Osteoblast (primary cell): ENCODE results near the gene CEP112. TPM values are rescaled to one million over a fixed set of nuclear protein-coding genes. Genes with fewer than 3 reads are reported as not detected.

Experiments used
- DNase-seq: peaks from one replicate; pipeline ENCODE4 v3.0.0; 2011; ENCODE audit warnings: low spot score, mixed read lengths; ENCODE audit not compliant: insufficient read length; ENCODE audit errors: missing footprints
- H2AFZ ChIP-seq: 2 replicates; pipeline ENCODE4 v1.6.0; 2011; ENCODE audit warnings: mild to moderate bottlenecking, low read length
- H3K27ac ChIP-seq: 2 replicates; pipeline ENCODE4 v1.5.1; 2011; ENCODE audit warnings: mild to moderate bottlenecking, low read depth, low read length, moderate library complexity
- H3K27me3 ChIP-seq: 2 replicates; pipeline ENCODE4 v1.6.0; 2012; ENCODE audit warnings: mild to moderate bottlenecking, control low read depth, inconsistent platforms, low read length, moderate library complexity; ENCODE audit not compliant: insufficient read depth
- H3K36me3 ChIP-seq: 2 replicates; pipeline ENCODE4 v1.5.1; 2011; ENCODE audit warnings: mild to moderate bottlenecking, low read length, control low read depth, moderate library complexity; ENCODE audit not compliant: insufficient read depth
- H3K4me1 ChIP-seq: 2 replicates; pipeline ENCODE4 v1.5.1; 2011; ENCODE audit warnings: mild to moderate bottlenecking, low read length, control low read depth, moderate library complexity; ENCODE audit not compliant: insufficient read depth
- H3K4me2 ChIP-seq: 2 replicates; pipeline ENCODE4 v1.6.0; 2011; ENCODE audit warnings: mild to moderate bottlenecking, low read length; ENCODE audit not compliant: insufficient read depth
- H3K4me3 ChIP-seq: fragments of 200-600 bp; sonication (generic); 3 replicates; pipeline ENCODE4 v1.5.1; 2012; ENCODE audit warnings: mild to moderate bottlenecking, low read length, inconsistent platforms; ENCODE audit not compliant: insufficient read depth
- H3K79me2 ChIP-seq: 2 replicates; pipeline ENCODE4 v1.6.0; 2012; ENCODE audit warnings: mild to moderate bottlenecking, low read length, control low read depth, inconsistent platforms; ENCODE audit not compliant: insufficient read depth
- H3K9me3 ChIP-seq: 2 replicates; pipeline ENCODE4 v1.5.1; 2011; ENCODE audit warnings: low read depth, low read length, control low read depth
- H4K20me1 ChIP-seq: 2 replicates; pipeline ENCODE4 v1.6.0; 2012; ENCODE audit warnings: mild to moderate bottlenecking, low read length, control low read depth; ENCODE audit not compliant: insufficient read depth
- total RNA-seq: library from RNA; depleted of rRNA; stranded (reverse); fragments of >200 nt; gene quantifications from 2 replicates; pipeline ENCODE4 v1.2.3, GENCODE V29; 2012
- TF ChIP-seq, protein P1 (sequence below): IDR thresholded peaks from 2 replicates; pipeline ENCODE4 v1.5.1; 2011; ENCODE audit warnings: mild to moderate bottlenecking, low read depth, low read length, moderate library complexity; ENCODE audit errors: extremely low read depth

The CEP112 gene
- total RNA-seq, 1 donor, result 8.3 TPM

DNA sequence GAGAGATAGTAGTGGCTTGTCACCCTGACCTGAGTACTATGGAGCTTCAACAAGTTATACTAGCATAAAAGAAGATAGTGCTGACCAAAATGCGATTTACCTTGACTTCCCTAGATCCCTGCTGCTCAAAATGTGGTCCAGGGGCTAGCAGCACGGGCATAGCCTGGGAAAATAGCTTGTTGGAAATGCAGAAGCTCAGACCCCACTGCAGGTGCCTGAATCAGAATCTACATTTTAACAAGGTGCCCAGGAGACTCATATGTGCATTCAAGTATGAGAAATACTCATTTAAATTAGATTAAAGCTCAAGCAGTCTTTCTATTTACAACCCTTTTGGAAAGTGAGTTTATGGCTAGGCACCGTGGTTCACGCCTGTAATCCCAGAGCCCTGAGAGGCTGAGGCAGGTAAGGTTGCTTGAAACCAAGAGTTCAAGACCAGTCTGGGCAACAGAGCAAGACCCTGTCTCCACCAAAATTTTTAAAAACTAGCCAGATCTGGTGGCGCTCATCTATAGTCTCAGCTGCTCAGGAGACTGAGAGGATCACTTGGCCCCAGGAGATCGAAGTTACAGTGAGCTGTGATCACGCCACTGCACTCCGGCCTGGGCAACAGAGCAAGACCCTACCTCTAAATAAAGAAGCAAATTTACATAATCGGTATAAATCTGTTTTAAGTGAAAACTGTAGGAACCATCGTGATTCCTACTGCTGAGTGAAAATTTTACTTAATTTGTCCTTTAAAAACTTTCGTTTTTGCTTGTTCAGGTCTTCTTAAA lies 30.0 kb upstream of the CEP112 start:
- H4K20me1 ChIP-seq, result no peaks in the 10 kb centered on the region
- no peaks in the 10 kb centered on the region for H3K36me3 ChIP-seq
- no peak for DNase-seq
- H3K9me3 ChIP-seq, result no peaks in the 10 kb centered on the region
- no peak overlapping the region for H2AFZ ChIP-seq
- TF ChIP-seq, protein P1, sequence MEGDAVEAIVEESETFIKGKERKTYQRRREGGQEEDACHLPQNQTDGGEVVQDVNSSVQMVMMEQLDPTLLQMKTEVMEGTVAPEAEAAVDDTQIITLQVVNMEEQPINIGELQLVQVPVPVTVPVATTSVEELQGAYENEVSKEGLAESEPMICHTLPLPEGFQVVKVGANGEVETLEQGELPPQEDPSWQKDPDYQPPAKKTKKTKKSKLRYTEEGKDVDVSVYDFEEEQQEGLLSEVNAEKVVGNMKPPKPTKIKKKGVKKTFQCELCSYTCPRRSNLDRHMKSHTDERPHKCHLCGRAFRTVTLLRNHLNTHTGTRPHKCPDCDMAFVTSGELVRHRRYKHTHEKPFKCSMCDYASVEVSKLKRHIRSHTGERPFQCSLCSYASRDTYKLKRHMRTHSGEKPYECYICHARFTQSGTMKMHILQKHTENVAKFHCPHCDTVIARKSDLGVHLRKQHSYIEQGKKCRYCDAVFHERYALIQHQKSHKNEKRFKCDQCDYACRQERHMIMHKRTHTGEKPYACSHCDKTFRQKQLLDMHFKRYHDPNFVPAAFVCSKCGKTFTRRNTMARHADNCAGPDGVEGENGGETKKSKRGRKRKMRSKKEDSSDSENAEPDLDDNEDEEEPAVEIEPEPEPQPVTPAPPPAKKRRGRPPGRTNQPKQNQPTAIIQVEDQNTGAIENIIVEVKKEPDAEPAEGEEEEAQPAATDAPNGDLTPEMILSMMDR, result no peak
- peaks cover 21% of the 10 kb centered on the region for H3K27me3 ChIP-seq
- no peak overlapping the region for H3K4me2 ChIP-seq
- H3K79me2 ChIP-seq, result no peaks in the 10 kb centered on the region
- H3K4me1 ChIP-seq, result no peaks in the 10 kb centered on the region
- no peak overlapping the region for H3K4me3 ChIP-seq
- no peak overlapping the region for H3K27ac ChIP-seq

DNA sequence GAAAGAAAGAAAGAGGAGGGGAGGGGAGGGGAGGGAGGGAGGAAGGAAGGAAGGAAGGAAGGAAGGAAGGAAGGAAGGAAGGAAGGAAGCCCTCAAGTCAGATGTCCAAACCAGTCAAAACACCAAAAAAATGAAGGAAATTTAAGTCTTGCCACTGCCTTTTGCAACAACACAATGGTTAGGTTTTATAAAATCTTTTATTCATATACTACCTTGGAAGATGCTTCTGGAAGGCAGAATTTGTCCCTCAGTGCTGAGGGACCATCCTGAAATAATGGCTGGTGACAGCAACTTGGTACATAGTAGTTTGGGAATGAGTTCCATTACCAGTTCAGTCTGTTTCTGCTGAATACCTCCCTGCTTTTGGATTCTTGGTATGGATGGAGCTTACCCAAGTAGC lies 29.4 kb upstream of the CEP112 start:
- Histone ChIP-seq H3K79me2 (no peaks in the 10 kb centered on the region), H3K27me3 (peaks cover 24% of the 10 kb centered on the region), H3K4me2 (no peak overlapping the region), H3K36me3 (no peaks in the 10 kb centered on the region), H3K9me3 (no peaks in the 10 kb centered on the region), H4K20me1 (no peaks in the 10 kb centered on the region), H3K4me3 (no peak overlapping the region), H3K27ac (no peak overlapping the region), H2AFZ (no peak overlapping the region), H3K4me1 (no peaks in the 10 kb centered on the region)
- TF ChIP-seq, protein P1, result no peak
- DNase-seq, result no peak

- Histone ChIP-seq H3K27me3 (peaks cover 30% of the 10 kb centered on the region), H3K27ac (no peak overlapping the region), H3K36me3 (no peaks in the 10 kb centered on the region), H3K4me3 (no peak overlapping the region), H3K4me1 (no peaks in the 10 kb centered on the region), H3K9me3 (no peaks in the 10 kb centered on the region), H4K20me1 (no peaks in the 10 kb centered on the region), H2AFZ (no peak overlapping the region), H3K4me2 (no peak overlapping the region), H3K79me2 (no peaks in the 10 kb centered on the region)
- TF ChIP-seq, protein P1, result no peak
- DNase-seq, result no peak
Measured at GRCh38 chr17:66220079-66220835, 28.3 kb upstream of the CEP112 start.

- TF ChIP-seq, protein P1, result no peak
- Histone ChIP-seq H2AFZ (no peak overlapping the region), H4K20me1 (no peaks in the 10 kb centered on the region), H3K9me3 (no peaks in the 10 kb centered on the region), H3K27ac (no peak overlapping the region), H3K4me2 (no peak overlapping the region), H3K79me2 (no peaks in the 10 kb centered on the region), H3K36me3 (no peaks in the 10 kb centered on the region), H3K4me1 (no peaks in the 10 kb centered on the region), H3K27me3 (peaks cover 36% of the 10 kb centered on the region), H3K4me3 (no peak overlapping the region)
- DNase-seq, result no peak
Measured at GRCh38 chr17:66215529-66215911, 23.6 kb upstream of the CEP112 start.
